OCI-LY1 (cell line): Measurements from ENCODE around the gene KIAA0232.

Experiments
- EZH2 ChIP-seq: fragments of 200-600 bp; sonication (generic), shearing (Covaris generic); IDR thresholded peaks from 2 replicates; pipeline ENCODE4 v1.8.0; 2017; ENCODE audit warnings: borderline replicate concordance, mixed run types, mild to moderate bottlenecking, antibody characterized with exemption, low read length, moderate library complexity, mixed read lengths
- TF ChIP-seq, protein P1 (sequence below): fragments of 200-600 bp; sonication (generic), shearing (Covaris generic); IDR thresholded peaks from 2 replicates; pipeline ENCODE4 v1.5.1; 2017; ENCODE audit warnings: mild to moderate bottlenecking, antibody characterized with exemption, low read length, moderate library complexity, mixed read lengths

DNA sequence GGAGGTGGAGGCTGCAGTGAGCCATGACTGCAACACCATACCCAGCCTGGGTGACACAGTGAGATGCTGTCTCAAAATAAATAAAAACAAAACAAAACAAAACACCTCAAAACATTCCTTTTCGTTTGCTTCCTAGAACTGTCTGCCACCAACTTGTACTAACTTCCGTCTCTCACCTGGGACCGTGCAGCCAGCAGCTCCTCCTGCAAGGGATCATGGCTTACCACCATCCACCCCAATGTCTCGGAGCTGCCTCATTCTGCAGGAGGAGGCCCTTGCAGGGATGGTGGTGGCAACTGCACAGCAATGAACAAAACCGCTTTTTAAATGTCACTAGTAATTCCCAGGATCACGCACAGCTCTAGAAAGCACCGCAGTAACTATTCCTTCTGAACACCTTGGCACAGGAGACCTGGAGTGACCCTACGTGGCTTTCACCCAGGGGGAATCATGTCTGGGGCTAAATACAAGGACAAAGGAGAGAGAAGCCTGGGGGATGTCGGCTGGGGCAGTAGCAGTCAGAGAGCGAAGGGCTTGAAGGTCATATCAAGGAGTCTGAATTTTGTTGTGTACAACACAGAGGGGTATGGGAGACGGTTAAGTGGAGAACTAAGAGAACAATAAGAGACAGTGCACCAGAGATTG is 17.4 kb upstream of the KIAA0232 start:
- TF ChIP-seq, protein P1, sequence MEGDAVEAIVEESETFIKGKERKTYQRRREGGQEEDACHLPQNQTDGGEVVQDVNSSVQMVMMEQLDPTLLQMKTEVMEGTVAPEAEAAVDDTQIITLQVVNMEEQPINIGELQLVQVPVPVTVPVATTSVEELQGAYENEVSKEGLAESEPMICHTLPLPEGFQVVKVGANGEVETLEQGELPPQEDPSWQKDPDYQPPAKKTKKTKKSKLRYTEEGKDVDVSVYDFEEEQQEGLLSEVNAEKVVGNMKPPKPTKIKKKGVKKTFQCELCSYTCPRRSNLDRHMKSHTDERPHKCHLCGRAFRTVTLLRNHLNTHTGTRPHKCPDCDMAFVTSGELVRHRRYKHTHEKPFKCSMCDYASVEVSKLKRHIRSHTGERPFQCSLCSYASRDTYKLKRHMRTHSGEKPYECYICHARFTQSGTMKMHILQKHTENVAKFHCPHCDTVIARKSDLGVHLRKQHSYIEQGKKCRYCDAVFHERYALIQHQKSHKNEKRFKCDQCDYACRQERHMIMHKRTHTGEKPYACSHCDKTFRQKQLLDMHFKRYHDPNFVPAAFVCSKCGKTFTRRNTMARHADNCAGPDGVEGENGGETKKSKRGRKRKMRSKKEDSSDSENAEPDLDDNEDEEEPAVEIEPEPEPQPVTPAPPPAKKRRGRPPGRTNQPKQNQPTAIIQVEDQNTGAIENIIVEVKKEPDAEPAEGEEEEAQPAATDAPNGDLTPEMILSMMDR = no peak
- no peak for TF ChIP-seq EZH2
